Astrocyte (in vitro differentiated cells and primary cell): ENCODE data around the gene PDE9A. TPM values are rescaled to one million over a fixed set of nuclear protein-coding genes. Genes with fewer than 3 reads are reported as not detected.

Experiments used
- DNase-seq: peaks from one replicate; pipeline ENCODE4 v3.0.0-alpha.2; 2010; ENCODE audit warnings: low read depth
- FAIRE-seq: peaks from 2 replicates; lab custom pipeline; 2011; peaks lifted over from hg19 to GRCh38; lab: Jason Lieb, UNC
- H2AFZ ChIP-seq: 2 replicates; pipeline ENCODE4 v1.6.0; 2012; ENCODE audit warnings: low read depth, low read length, inconsistent platforms
- H3K27ac ChIP-seq: 2 replicates; pipeline ENCODE4 v1.5.1; 2011; ENCODE audit warnings: low read depth, low read length, inconsistent platforms
- H3K27me3 ChIP-seq: 2 replicates; pipeline ENCODE4 v1.6.0; 2011; ENCODE audit warnings: low read length, inconsistent platforms; ENCODE audit not compliant: insufficient read depth
- H3K36me3 ChIP-seq: 2 replicates; pipeline ENCODE4 v1.5.1; 2011; ENCODE audit warnings: low read length, inconsistent platforms; ENCODE audit not compliant: insufficient read depth
- H3K4me1 ChIP-seq: 2 replicates; pipeline ENCODE4 v1.5.1; 2011; ENCODE audit warnings: low read length, inconsistent platforms; ENCODE audit not compliant: insufficient read depth
- H3K4me2 ChIP-seq: 2 replicates; pipeline ENCODE4 v1.6.0; 2012; ENCODE audit warnings: low read length, inconsistent platforms
- H3K4me3 ChIP-seq: 2 replicates; pipeline ENCODE4 v1.5.1; 2011; ENCODE audit warnings: low read depth, mild to moderate bottlenecking, low read length, inconsistent platforms; ENCODE audit not compliant: insufficient read depth
- H3K79me2 ChIP-seq: 2 replicates; pipeline ENCODE4 v1.6.0; 2012; ENCODE audit warnings: mild to moderate bottlenecking, low read length, inconsistent platforms; ENCODE audit not compliant: insufficient read depth
- H3K9ac ChIP-seq: 2 replicates; pipeline ENCODE4 v1.6.0; 2012; ENCODE audit warnings: mild to moderate bottlenecking, low read length, inconsistent platforms
- H3K9me3 ChIP-seq: 2 replicates; pipeline ENCODE4 v1.5.1; 2012; ENCODE audit warnings: low read depth, mild to moderate bottlenecking, low read length, inconsistent platforms; ENCODE audit not compliant: insufficient read depth
- H4K20me1 ChIP-seq: 2 replicates; pipeline ENCODE4 v1.6.0; 2012; ENCODE audit warnings: low read length, inconsistent platforms; ENCODE audit not compliant: insufficient read depth
- H3K27ac Mint-ChIP-seq: one replicate; pipeline ENCODE4 v1.8.0; 2021; ENCODE audit warnings: mild to moderate bottlenecking, mixed read lengths; ENCODE audit not compliant: unreplicated experiment
- H3K27me3 Mint-ChIP-seq: one replicate; pipeline ENCODE4 v1.8.0; 2021; ENCODE audit warnings: low read depth, mixed read lengths; ENCODE audit not compliant: unreplicated experiment
- H3K36me3 Mint-ChIP-seq: one replicate; pipeline ENCODE4 v1.8.0; 2021; ENCODE audit warnings: low read depth, mixed read lengths; ENCODE audit not compliant: unreplicated experiment
- H3K4me1 Mint-ChIP-seq: one replicate; pipeline ENCODE4 v1.8.0; 2021; ENCODE audit warnings: low read depth, mixed read lengths; ENCODE audit not compliant: unreplicated experiment
- H3K4me3 Mint-ChIP-seq: one replicate; pipeline ENCODE4 v1.8.0; 2021; ENCODE audit warnings: mild to moderate bottlenecking, moderate library complexity, mixed read lengths; ENCODE audit not compliant: unreplicated experiment
- H3K9me3 Mint-ChIP-seq: one replicate; pipeline ENCODE4 v1.8.0; 2021; ENCODE audit warnings: mild to moderate bottlenecking, mixed read lengths; ENCODE audit not compliant: unreplicated experiment
- EZH2 ChIP-seq: IDR thresholded peaks from 2 replicates; pipeline ENCODE4 v1.6.1; 2012; ENCODE audit warnings: mild to moderate bottlenecking, low read length, inconsistent platforms; ENCODE audit not compliant: insufficient read depth
- total RNA-seq: library from RNA; stranded (reverse); gene quantifications from 2 replicates; pipeline ENCODE4 v1.2.1, GENCODE V29; 2021
- TF ChIP-seq, protein P1 (sequence below): IDR thresholded peaks from 2 replicates; pipeline ENCODE4 v1.5.1; 2011; ENCODE audit warnings: low read depth, mild to moderate bottlenecking, inconsistent platforms, low read length, moderate library complexity; ENCODE audit not compliant: insufficient read depth

The PDE9A gene
- total RNA-seq, 1 donor from 2014 or later, result 7.8 TPM

DNA sequence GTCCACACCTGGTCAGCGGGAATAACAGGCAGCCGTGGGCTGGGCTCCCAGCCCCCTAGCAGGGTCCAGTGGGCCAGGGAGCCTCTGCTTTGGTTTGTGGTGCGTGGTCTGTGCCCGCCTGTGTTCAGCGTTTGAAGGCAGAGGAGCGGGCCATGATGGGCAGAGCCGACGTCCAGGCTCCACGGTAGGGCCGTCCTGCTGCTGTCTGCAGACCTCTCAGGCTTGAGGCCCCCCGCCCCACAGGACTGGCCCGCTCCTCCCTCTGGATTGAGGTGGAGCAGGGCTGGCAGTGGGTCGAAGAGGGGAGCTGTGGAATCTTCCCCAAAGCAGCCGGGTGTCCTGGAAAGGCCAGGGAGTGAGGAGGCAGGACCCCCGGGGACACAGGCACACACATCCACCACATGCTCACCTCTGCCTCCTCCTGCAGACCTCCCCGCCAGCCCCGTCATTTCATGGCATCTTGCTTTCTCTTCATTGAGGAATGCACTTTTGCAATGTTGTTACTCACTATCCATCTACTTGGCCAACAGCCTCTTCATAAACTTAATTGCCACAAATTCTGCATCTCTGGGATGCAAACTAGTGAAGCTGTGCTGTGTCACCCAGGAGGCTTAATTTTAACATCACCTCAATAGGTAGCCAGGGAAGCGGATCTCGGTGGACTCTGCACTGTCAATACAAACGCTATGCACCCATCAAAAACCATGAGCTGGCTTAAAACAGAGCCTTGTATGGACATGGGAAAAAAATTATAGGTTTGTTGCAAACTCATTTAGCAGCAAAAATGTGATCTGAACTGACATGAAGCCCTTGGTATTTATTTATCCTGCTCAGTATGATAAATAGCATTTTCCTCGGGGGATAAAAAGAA is 85.9 kb downstream of the PDE9A start:
- Histone ChIP-seq H3K27me3 (peaks cover 35% of the 10 kb centered on the region), H3K4me2 (no peak overlapping the region), H3K9me3 (no peaks in the 10 kb centered on the region), H2AFZ (no peak overlapping the region), H3K9ac (no peak overlapping the region), H4K20me1 (no peaks in the 10 kb centered on the region), H3K36me3 (no peaks in the 10 kb centered on the region), H3K4me3 (no peak overlapping the region), H3K4me1 (no peaks in the 10 kb centered on the region), H3K79me2 (no peaks in the 10 kb centered on the region), H3K27ac (no peak overlapping the region)
- TF ChIP-seq, protein P1, sequence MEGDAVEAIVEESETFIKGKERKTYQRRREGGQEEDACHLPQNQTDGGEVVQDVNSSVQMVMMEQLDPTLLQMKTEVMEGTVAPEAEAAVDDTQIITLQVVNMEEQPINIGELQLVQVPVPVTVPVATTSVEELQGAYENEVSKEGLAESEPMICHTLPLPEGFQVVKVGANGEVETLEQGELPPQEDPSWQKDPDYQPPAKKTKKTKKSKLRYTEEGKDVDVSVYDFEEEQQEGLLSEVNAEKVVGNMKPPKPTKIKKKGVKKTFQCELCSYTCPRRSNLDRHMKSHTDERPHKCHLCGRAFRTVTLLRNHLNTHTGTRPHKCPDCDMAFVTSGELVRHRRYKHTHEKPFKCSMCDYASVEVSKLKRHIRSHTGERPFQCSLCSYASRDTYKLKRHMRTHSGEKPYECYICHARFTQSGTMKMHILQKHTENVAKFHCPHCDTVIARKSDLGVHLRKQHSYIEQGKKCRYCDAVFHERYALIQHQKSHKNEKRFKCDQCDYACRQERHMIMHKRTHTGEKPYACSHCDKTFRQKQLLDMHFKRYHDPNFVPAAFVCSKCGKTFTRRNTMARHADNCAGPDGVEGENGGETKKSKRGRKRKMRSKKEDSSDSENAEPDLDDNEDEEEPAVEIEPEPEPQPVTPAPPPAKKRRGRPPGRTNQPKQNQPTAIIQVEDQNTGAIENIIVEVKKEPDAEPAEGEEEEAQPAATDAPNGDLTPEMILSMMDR, result no peak
- TF ChIP-seq EZH2, result no peak
- Mint-ChIP-seq H3K9me3 (peaks cover 1% of the 10 kb centered on the region), H3K36me3 (peaks cover 11% of the 10 kb centered on the region), H3K4me3 (no peak overlapping the region), H3K27me3 (peaks cover 40% of the 10 kb centered on the region), H3K4me1 (no peaks in the 10 kb centered on the region), H3K27ac (no peak overlapping the region)
- FAIRE-seq (no peak), DNase-seq (no peak)

GRCh38 chr21:42740405-42740909 is 87.0 kb downstream of the PDE9A start:
- H3K27me3 Mint-ChIP-seq, result peaks cover 45% of the 10 kb centered on the region
- Histone ChIP-seq H4K20me1 (no peaks in the 10 kb centered on the region), H3K4me3 (no peak overlapping the region), H3K9me3 (no peaks in the 10 kb centered on the region), H3K9ac (no peak overlapping the region), H2AFZ (no peak overlapping the region), H3K79me2 (no peaks in the 10 kb centered on the region), H3K4me1 (no peaks in the 10 kb centered on the region), H3K27ac (no peak overlapping the region), H3K4me2 (no peak overlapping the region), H3K36me3 (no peaks in the 10 kb centered on the region), H3K27me3 (peaks cover 34% of the 10 kb centered on the region)
- H3K4me3 Mint-ChIP-seq, result no peak overlapping the region
- H3K4me1 Mint-ChIP-seq, result no peaks in the 10 kb centered on the region
- TF ChIP-seq, protein P1, result no peak
- no peak for TF ChIP-seq EZH2
- H3K9me3 Mint-ChIP-seq, result peaks cover 1% of the 10 kb centered on the region
- FAIRE-seq, result no peak
- DNase-seq, result no peak
- no peak overlapping the region for H3K27ac Mint-ChIP-seq
- peaks cover 8% of the 10 kb centered on the region for H3K36me3 Mint-ChIP-seq

GRCh38 chr21:42741066-42741465 is 87.6 kb downstream of the PDE9A start:
- H3K79me2 ChIP-seq, result no peaks in the 10 kb centered on the region
- no peak overlapping the region for H3K4me3 ChIP-seq
- H2AFZ ChIP-seq, result no peak overlapping the region
- FAIRE-seq, result no peak
- peaks cover 6% of the 10 kb centered on the region for H3K36me3 Mint-ChIP-seq
- H3K4me1 ChIP-seq, result no peaks in the 10 kb centered on the region
- H3K27ac Mint-ChIP-seq, result no peak overlapping the region
- no peak for TF ChIP-seq EZH2
- TF ChIP-seq, protein P1, result no peak
- no peak overlapping the region for H3K4me3 Mint-ChIP-seq
- no peaks in the 10 kb centered on the region for H3K4me1 Mint-ChIP-seq
- H3K36me3 ChIP-seq, result no peaks in the 10 kb centered on the region
- H3K9me3 Mint-ChIP-seq, result peaks cover 1% of the 10 kb centered on the region
- DNase-seq, result no peak
- no peaks in the 10 kb centered on the region for H4K20me1 ChIP-seq
- no peaks in the 10 kb centered on the region for H3K9me3 ChIP-seq
- H3K27me3 ChIP-seq, result peaks cover 31% of the 10 kb centered on the region
- no peak overlapping the region for H3K27ac ChIP-seq
- H3K4me2 ChIP-seq, result no peak overlapping the region
- peaks cover 44% of the 10 kb centered on the region for H3K27me3 Mint-ChIP-seq
- no peak overlapping the region for H3K9ac ChIP-seq
